Esophagus muscularis mucosa (tissue), 4 donors: ENCODE results near the gene PHACTR1. TPM values are rescaled to one million over a fixed set of nuclear protein-coding genes. Genes with fewer than 3 reads are reported as not detected.

Source experiments
- DNase-seq: peaks from one replicate; pipeline ENCODE4 v3.0.0-alpha.2; 2017; ENCODE audit errors: extremely low spot score
- H3K27ac ChIP-seq, 4 donors: fragments of 200-600 bp; sonication (generic); replicated peaks in 1 of 4; 1 replicate in 3 of 4; 2 replicates in 1 of 4; pipeline ENCODE4 v1.5.1; 2016 to 2019; ENCODE audit warnings: mild to moderate bottlenecking in 1 of 4
- H3K27me3 ChIP-seq, 4 donors: fragments of 200-600 bp; sonication (generic); one replicate each; pipeline versions ENCODE4 v1.5.1 to v1.6.0; 2016 to 2019
- H3K36me3 ChIP-seq, 4 donors: fragments of 200-600 bp; sonication (generic); one replicate each; pipeline ENCODE4 v1.5.1; 2016 to 2019
- H3K4me1 ChIP-seq, 4 donors: fragments of 200-600 bp; sonication (generic); one replicate each; pipeline ENCODE4 v1.5.1; 2016 to 2019
- H3K4me3 ChIP-seq, 4 donors: fragments of 200-600 bp; sonication (generic); 1 replicate in 2 of 4; 2 replicates in 2 of 4; pipeline ENCODE4 v1.5.1; 2016 to 2019; ENCODE audit warnings: mild to moderate bottlenecking in 4 of 4, moderate library complexity in 1 of 4
- H3K9me3 ChIP-seq, 4 donors: fragments of 200-600 bp; sonication (generic); 1 replicate in 3 of 4; 2 replicates in 1 of 4; pipeline ENCODE4 v1.5.1; 2016 to 2019
- CTCF ChIP-seq, 3 experiments: fragments of 200-600 bp in 2 of 3; fragments of 450-650 bp in 1 of 3; sonication (generic) in 2 of 3; IDR thresholded peaks; one replicate each; pipeline ENCODE4 v1.5.1; 2017 to 2019; ENCODE audit warnings: antibody characterized with exemption in 3 of 3, mild to moderate bottlenecking in 2 of 3, moderate library complexity in 1 of 3
- EP300 ChIP-seq: sonication (generic); formaldehyde crosslinking; IDR thresholded peaks from one replicate; pipeline ENCODE4 v1.6.1; 2017; ENCODE audit warnings: antibody characterized with exemption
- POLR2A ChIP-seq: fragments of 450-650 bp; IDR thresholded peaks from one replicate; pipeline ENCODE4 v1.6.1; 2017; ENCODE audit warnings: antibody characterized with exemption, moderate library complexity, mild to moderate bottlenecking, low read depth
- POLR2AphosphoS5 ChIP-seq, 2 donors: sonication (generic); formaldehyde crosslinking; IDR thresholded peaks; one replicate each; pipeline ENCODE4 v1.6.1; 2017; ENCODE audit warnings: antibody characterized with exemption in 2 of 2
- WGBS: methylation state at CpG from one replicate; pipeline ENCODE4 v1.1.5; 2018; 5-methylcytosine and 5-hydroxymethylcytosine counted together
- intact Hi-C: fragments of 100-400 bp; cut with DNase I; formaldehyde crosslinking; loops from one replicate; pipeline ENCODE4 v1.15.1; 2023
- total RNA-seq, 4 donors: library from RNA; depleted of rRNA; stranded (reverse); fragments of >200 nt; gene quantifications; one replicate each; pipeline versions ENCODE4 v1.1.0 to v1.2.1, GENCODE V29; 2016

The PHACTR1 gene
- total RNA-seq, 4 donors from 2014 or later = 0.83 to 4.2 (median 3.1) TPM

GRCh38 chr6:13081189-13081563, 364.6 kb downstream of the PHACTR1 start:
- H3K9me3 ChIP-seq = no peaks in the 10 kb centered on the region
- DNase-seq = no peak
- H3K4me3 ChIP-seq = no peak overlapping the region
- no peak overlapping the region for H3K27ac ChIP-seq
- TF ChIP-seq EP300 (no peak), CTCF (IDR thresholded peaks at IDR 0.05) (no peak), POLR2AphosphoS5 (IDR thresholded peaks at IDR 0.05) (no peak), POLR2A (no peak)
- H3K4me1 ChIP-seq = peaks cover 0 to 14% (median 4%) of the 10 kb centered on the region in 4 donors
- H3K27me3 ChIP-seq = no peaks in the 10 kb centered on the region
- H3K36me3 ChIP-seq = no peaks in the 10 kb centered on the region
- intact Hi-C loops = no loop called here
- 98% methylated on average over 4 of the region's 4 CpGs for WGBS

GRCh38 chr6:13089296-13089994, 372.9 kb downstream of the PHACTR1 start:
- WGBS = 78% methylated on average over 7 of the region's 7 CpGs
- intact Hi-C loops = no loop called here
- Histone ChIP-seq H3K9me3 (no peaks in the 10 kb centered on the region), H3K27me3 (no peaks in the 10 kb centered on the region), H3K4me3 (no peak overlapping the region), H3K27ac (no peak overlapping the region), H3K36me3 (no peaks in the 10 kb centered on the region), H3K4me1 (peaks cover 0 to 10% (median 0%) of the 10 kb centered on the region in 4 donors)
- TF ChIP-seq CTCF (IDR thresholded peaks at IDR 0.05) (no peak), EP300 (no peak), POLR2A (no peak), POLR2AphosphoS5 (IDR thresholded peaks at IDR 0.05) (no peak)
- DNase-seq = no peak

- Histone ChIP-seq H3K4me1 (peaks cover 0 to 10% (median 2%) of the 10 kb centered on the region in 4 donors), H3K27ac (no peak overlapping the region), H3K4me3 (no peak overlapping the region), H3K9me3 (no peaks in the 10 kb centered on the region), H3K27me3 (no peaks in the 10 kb centered on the region), H3K36me3 (no peaks in the 10 kb centered on the region)
- TF ChIP-seq EP300 (no peak), POLR2A (no peak), POLR2AphosphoS5 (IDR thresholded peaks at IDR 0.05) (no peak), CTCF (IDR thresholded peaks at IDR 0.05) (no peak)
- 89% methylated on average over 6 of the region's 6 CpGs for WGBS
- DNase-seq = no peak
- intact Hi-C loops = no loop called here
Measured at GRCh38 chr6:13091192-13091591, 374.6 kb downstream of the PHACTR1 start.

- no peak for DNase-seq
- 72% methylated on average over 3 of the region's 3 CpGs for WGBS
- Histone ChIP-seq H3K4me1 (peaks cover 0 to 21% (median 13%) of the 10 kb centered on the region in 4 donors), H3K27me3 (no peaks in the 10 kb centered on the region), H3K9me3 (no peaks in the 10 kb centered on the region), H3K36me3 (no peaks in the 10 kb centered on the region), H3K27ac (no peak overlapping the region), H3K4me3 (no peak overlapping the region)
- TF ChIP-seq POLR2A = no peak
- TF ChIP-seq CTCF (IDR thresholded peaks at IDR 0.05) = no peak
- TF ChIP-seq EP300 = no peak
- no peak for TF ChIP-seq POLR2AphosphoS5 (IDR thresholded peaks at IDR 0.05)
- intact Hi-C loops = no loop called here
Measured at GRCh38 chr6:13094781-13095425, 378.3 kb downstream of the PHACTR1 start.
